Measurements from ENCODE around the gene UGGT1. TPM values are rescaled to one million over a fixed set of nuclear protein-coding genes. Genes with fewer than 3 reads are reported as not detected.

The UGGT1 gene
- total and polyA plus RNA-seq, 9 of the 15 experiments (the other 6 are each of a cell fraction or from before 2014, with no cell fraction given) = 5.1 to 56.4 (median 37.9) TPM

DNA sequence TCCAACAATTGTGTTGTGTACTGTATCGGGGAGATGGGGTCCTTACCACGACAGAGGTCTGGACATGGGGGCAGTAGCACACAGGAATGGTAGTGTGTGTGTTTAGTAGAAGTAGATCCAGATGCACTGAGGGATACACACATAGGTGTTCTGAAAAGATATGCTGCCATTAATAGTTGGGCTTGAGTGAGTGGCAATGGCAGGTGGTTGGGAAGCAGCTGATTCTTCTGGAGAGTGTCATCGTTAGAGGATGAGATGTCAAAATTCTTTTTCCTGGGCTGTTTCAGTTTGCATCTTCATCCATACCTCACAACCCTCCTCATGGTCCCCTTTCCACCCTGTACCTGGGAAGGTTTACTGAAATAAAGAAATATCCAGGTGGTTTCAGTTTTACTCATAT lies 66.6 kb downstream of the UGGT1 start:
- TF ChIP-seq ZBED1 (IDR thresholded peaks at IDR 0.05) = no peak
- no peak for TF ChIP-seq SP1 (CRISPR knock-in tag; IDR thresholded peaks at IDR 0.05)
- TF ChIP-seq EWSR1 (IDR thresholded peaks at IDR 0.05; ENCODE audit: borderline replicate concordance, low read depth, partially characterized antibody) = no peak
- TF ChIP-seq MCM3 (IDR thresholded peaks at IDR 0.05) = no peak
- TF ChIP-seq ZNF232 (CRISPR knock-in tag; IDR thresholded peaks at IDR 0.05) = no peak
- H3K27me3 ChIP-seq (ENCODE audit: control insufficient read depth in 2 of 2, insufficient read depth in 2 of 2, low read length in 2 of 2) = no peaks in the 10 kb centered on the region
- H3K9ac ChIP-seq (ENCODE audit: insufficient read depth in 1 of 2, low read depth in 2 of 2, low read length in 2 of 2) = no peak overlapping the region
- BruUV-seq (replicated peaks) = no TSS peak
- WGBS (ENCODE audit: insufficient coverage, low coverage, missing lambda C conversion rate) = 100% methylated on average over 3 of the region's 3 CpGs
- no peak overlapping the region for H3K4me2 ChIP-seq (ENCODE audit: insufficient read depth, low read length)
- ChIA-PET POLR2A (interaction anchor here (0.6 to 1.1 kb wide), 2 partner anchors 19 to 452 kb away, joined by 3 read pairs; no protein-coding TSS in a partner anchor), CTCF (ENCODE audit: low intra/inter-chr PET ratio) (no interaction called here)
- no peaks in the 10 kb centered on the region for H3K4me1 ChIP-seq (replicated peaks in 1 of 2; ENCODE audit: control insufficient read depth in 2 of 2, insufficient read depth in 2 of 2, low read length in 2 of 2)
- FAIRE-seq (no peak), ATAC-seq (no peak), DNase-seq (ENCODE audit: extremely low read depth in 1 of 4, low spot score in 3 of 4) (no peak)
- no peaks in the 10 kb centered on the region for H4K20me1 ChIP-seq (replicated peaks; ENCODE audit: control insufficient read depth, insufficient read depth, low read length)
- H3K27ac ChIP-seq (ENCODE audit: extremely low read depth, low read depth, low read length) = no peak overlapping the region
- in situ Hi-C loops (cut with MboI) (loop anchor here (5.0 kb wide), 1 partner anchor 85 kb away; no protein-coding TSS in a partner anchor), intact Hi-C loops (cut with micrococcal nuclease) (no loop called here)
- no peak overlapping the region for H3K4me3 ChIP-seq
- H2AFZ ChIP-seq (ENCODE audit: low read depth, low read length) = no peak overlapping the region
- H3K36me3 ChIP-seq (ENCODE audit: control insufficient read depth, insufficient read depth, low read length) = peaks cover 93% of the 10 kb centered on the region
- H3K79me2 ChIP-seq (ENCODE audit: control insufficient read depth, insufficient read depth, low read length) = no peaks in the 10 kb centered on the region
- no peaks in the 10 kb centered on the region for H3K9me1 ChIP-seq (ENCODE audit: control insufficient read depth, insufficient read depth, low read length)
- H3K9me3 ChIP-seq (replicated peaks; ENCODE audit: control insufficient read depth, insufficient read depth, low read depth, low read length) = no peaks in the 10 kb centered on the region

DNA sequence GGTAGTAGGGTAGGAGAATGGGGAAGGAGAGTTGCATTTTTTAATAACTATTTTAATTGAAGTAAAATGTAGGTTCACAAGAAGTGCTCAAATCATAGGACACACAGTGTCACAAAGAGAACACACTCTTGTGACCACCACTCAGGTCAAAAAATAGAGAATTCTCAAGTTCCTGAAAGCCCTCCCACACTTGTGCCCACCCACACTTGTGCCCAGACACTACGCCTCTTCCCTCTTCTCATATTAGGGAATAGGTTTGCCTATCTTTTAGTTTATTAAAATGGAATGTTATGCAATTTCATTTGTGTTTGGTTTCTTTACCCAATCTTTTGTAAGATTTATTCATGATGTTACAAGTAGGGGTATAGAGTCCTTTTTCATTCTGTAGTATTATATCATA lies 67.2 kb downstream of the UGGT1 start:
- no peak overlapping the region for H3K4me3 ChIP-seq
- no peaks in the 10 kb centered on the region for H3K9me1 ChIP-seq (ENCODE audit: control insufficient read depth, insufficient read depth, low read length)
- no peak overlapping the region for H3K27ac ChIP-seq (ENCODE audit: extremely low read depth, low read depth, low read length)
- no peak for FAIRE-seq
- ChIA-PET POLR2A (interaction anchor here (0.6 kb wide), 1 partner anchor 453 kb away, joined by 3 read pairs; no protein-coding TSS in a partner anchor), CTCF (ENCODE audit: low intra/inter-chr PET ratio) (no interaction called here)
- in situ Hi-C loops (cut with MboI) (loop anchor here (5.0 kb wide), 1 partner anchor 86 kb away; no protein-coding TSS in a partner anchor), intact Hi-C loops (cut with micrococcal nuclease) (no loop called here)
- no peak overlapping the region for H3K4me2 ChIP-seq (ENCODE audit: insufficient read depth, low read length)
- no peak for ATAC-seq
- no TSS peak for BruUV-seq (replicated peaks)
- no peak overlapping the region for H2AFZ ChIP-seq (ENCODE audit: low read depth, low read length)
- peaks cover 91% of the 10 kb centered on the region for H3K36me3 ChIP-seq (ENCODE audit: control insufficient read depth, insufficient read depth, low read length)
- TF ChIP-seq ZBED1 (IDR thresholded peaks at IDR 0.05) (no peak), TAF15 (IDR thresholded peaks at IDR 0.05; ENCODE audit: low read depth, low read length) (no peak), SIN3B (IDR thresholded peaks at IDR 0.05; ENCODE audit: low read depth) (no peak), PREB (CRISPR knock-in tag; IDR thresholded peaks at IDR 0.05) (no peak), ZNF766 (CRISPR knock-in tag; conservative IDR thresholded peaks at IDR 0.05) (no peak), HNRNPL (IDR thresholded peaks at IDR 0.05; ENCODE audit: low read depth, low read length) (no peak)
- TF ChIP-seq, protein P1, sequence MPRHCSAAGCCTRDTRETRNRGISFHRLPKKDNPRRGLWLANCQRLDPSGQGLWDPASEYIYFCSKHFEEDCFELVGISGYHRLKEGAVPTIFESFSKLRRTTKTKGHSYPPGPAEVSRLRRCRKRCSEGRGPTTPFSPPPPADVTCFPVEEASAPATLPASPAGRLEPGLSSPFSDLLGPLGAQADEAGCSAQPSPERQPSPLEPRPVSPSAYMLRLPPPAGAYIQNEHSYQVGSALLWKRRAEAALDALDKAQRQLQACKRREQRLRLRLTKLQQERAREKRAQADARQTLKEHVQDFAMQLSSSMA (CRISPR knock-in tag; IDR thresholded peaks at IDR 0.05) = no peak
- H3K9me3 ChIP-seq (replicated peaks; ENCODE audit: control insufficient read depth, insufficient read depth, low read depth, low read length) = no peaks in the 10 kb centered on the region
- H3K79me2 ChIP-seq (ENCODE audit: control insufficient read depth, insufficient read depth, low read length) = no peaks in the 10 kb centered on the region
- H3K4me1 ChIP-seq (replicated peaks in 1 of 2; ENCODE audit: control insufficient read depth in 2 of 2, insufficient read depth in 2 of 2, low read length in 2 of 2) = no peaks in the 10 kb centered on the region
- DNase-seq (ENCODE audit: extremely low read depth in 1 of 4, low spot score in 3 of 4) = no peak
- no peaks in the 10 kb centered on the region for H3K27me3 ChIP-seq (ENCODE audit: control insufficient read depth in 2 of 2, insufficient read depth in 2 of 2, low read length in 2 of 2)
- 94% methylated on average over 1 of the region's 1 CpG for WGBS (ENCODE audit: insufficient coverage, low coverage, missing lambda C conversion rate)
- H3K9ac ChIP-seq (ENCODE audit: insufficient read depth in 1 of 2, low read depth in 2 of 2, low read length in 2 of 2) = no peak overlapping the region
- H4K20me1 ChIP-seq (replicated peaks; ENCODE audit: control insufficient read depth, insufficient read depth, low read length) = no peaks in the 10 kb centered on the region
